ELR (cell line): ENCODE data around the gene KIF12.

Source experiments
- DNase-seq: peaks from one replicate; pipeline ENCODE4 v3.0.0-alpha.2; 2015; ENCODE audit warnings: low read depth

KIF12 gene

GRCh38 chr9:114123031-114123977 is 24.2 kb upstream of the KIF12 start:
- no peak for DNase-seq

GRCh38 chr9:114122136-114123027 is 23.3 kb upstream of the KIF12 start:
- no peak for DNase-seq

GRCh38 chr9:114121227-114122135 is 22.4 kb upstream of the KIF12 start:
- DNase-seq, result no peak

- DNase-seq, result no peak
Measured at GRCh38 chr9:114120192-114121014, 21.3 kb upstream of the KIF12 start.

- no peak for DNase-seq
Measured at GRCh38 chr9:114119242-114120191, 20.4 kb upstream of the KIF12 start.

GRCh38 chr9:114117996-114118830 is 19.1 kb upstream of the KIF12 start:
- no peak for DNase-seq

GRCh38 chr9:114117614-114117995 is 18.5 kb upstream of the KIF12 start:
- DNase-seq, result no peak

- no peak for DNase-seq
Measured at GRCh38 chr9:114116126-114116747, 17.1 kb upstream of the KIF12 start.

- no peak for DNase-seq
Measured at GRCh38 chr9:114115654-114116125, 16.6 kb upstream of the KIF12 start.

- peak; percentile 57 for DNase-seq
Measured at GRCh38 chr9:114114364-114114763, 15.3 kb upstream of the KIF12 start.

GRCh38 chr9:114112778-114113584 is 13.9 kb upstream of the KIF12 start:
- DNase-seq, result peak; percentile 60

GRCh38 chr9:114112325-114112724 is 13.2 kb upstream of the KIF12 start:
- no peak for DNase-seq

GRCh38 chr9:114110180-114110579 is 11.1 kb upstream of the KIF12 start:
- peak; percentile 88 for DNase-seq

- no peak for DNase-seq
Measured at GRCh38 chr9:114109124-114109523, 10.0 kb upstream of the KIF12 start.

- DNase-seq, result peak; percentile 82
Measured at GRCh38 chr9:114108016-114108833, 9.1 kb upstream of the KIF12 start.

GRCh38 chr9:114107286-114108001 is 8.4 kb upstream of the KIF12 start:
- DNase-seq, result no peak
